Left lung (tissue), 10 donors: ENCODE data around the gene ZNF148. TPM values are rescaled to one million over a fixed set of nuclear protein-coding genes. Genes with fewer than 3 reads are reported as not detected.

ENCODE experiments used
- ATAC-seq: fragments of 200-7000 bp; cut with Tn5 transposase; one replicate; pipeline ENCODE4 v1.9.1; 2020; ENCODE audit warnings: moderate library complexity
- DNase-seq, 4 donors: peaks; one replicate each; pipeline ENCODE4 v3.0.0-alpha.2; 2013 to 2020
- H3K27ac ChIP-seq, 2 donors: fragments of 200-600 bp; sonication (generic) in 1 of 2; one replicate each; pipeline versions ENCODE4 v1.5.0 to v1.8.0; 2020 to 2021
- H3K27me3 ChIP-seq, 2 donors: fragments of 200-600 bp; sonication (generic) in 1 of 2; one replicate each; pipeline versions ENCODE4 v1.5.0 to v1.8.0; 2020 to 2021
- H3K36me3 ChIP-seq, 2 donors: fragments of 200-600 bp; sonication (generic) in 1 of 2; one replicate each; pipeline versions ENCODE4 v1.5.0 to v1.8.0; 2020 to 2021
- H3K4me1 ChIP-seq, 2 donors: fragments of 200-600 bp; one replicate each; pipeline ENCODE4 v1.8.0; 2021
- H3K4me3 ChIP-seq, 2 donors: fragments of 200-600 bp; sonication (generic) in 1 of 2; one replicate each; pipeline versions ENCODE4 v1.5.0 to v1.8.0; 2020 to 2021; ENCODE audit warnings: mild to moderate bottlenecking in 1 of 2
- H3K9me3 ChIP-seq, 2 donors: fragments of 200-600 bp; sonication (generic) in 1 of 2; one replicate each; pipeline versions ENCODE4 v1.5.0 to v1.8.0; 2020 to 2021
- intact Hi-C, 2 donors: fragments of 100-400 bp; cut with DNase I; formaldehyde crosslinking; loops; one replicate each; pipeline versions ENCODE4 v1.11.2 to v1.14.2; 2022
- polyA plus RNA-seq, 6 donors: library from polyadenylated mRNA; unstranded; fragments of 120-200 nt; gene quantifications; one replicate each; pipeline ENCODE4 v1.2.1, GENCODE V29; 2013; ENCODE audit not compliant: insufficient read length in 6 of 6
- total RNA-seq, 2 donors: library from RNA; stranded (reverse); fragmentation: NEBNext Ultra II Directional; extraction: Animal tissue kit (Norgen Biotek cat#: 25700); gene quantifications; one replicate each; pipeline ENCODE4 v1.2.1, GENCODE V29; 2021
- TF ChIP-seq, protein P1 (sequence below), 2 donors: fragments of 200-600 bp; sonication (generic) in 1 of 2; IDR thresholded peaks; one replicate each; pipeline versions ENCODE4 v1.5.0 to v1.8.0; 2021; ENCODE audit warnings: antibody characterized with exemption in 2 of 2
- donor health status: DM: no; HTN: yes; CAD: no.
- donor health status: DM: no; HTN: no; CAD: no.

Gene ZNF148
- total and polyA plus RNA-seq, 8 donors, result 35.2 to 44.9 (median 40.3) TPM

DNA sequence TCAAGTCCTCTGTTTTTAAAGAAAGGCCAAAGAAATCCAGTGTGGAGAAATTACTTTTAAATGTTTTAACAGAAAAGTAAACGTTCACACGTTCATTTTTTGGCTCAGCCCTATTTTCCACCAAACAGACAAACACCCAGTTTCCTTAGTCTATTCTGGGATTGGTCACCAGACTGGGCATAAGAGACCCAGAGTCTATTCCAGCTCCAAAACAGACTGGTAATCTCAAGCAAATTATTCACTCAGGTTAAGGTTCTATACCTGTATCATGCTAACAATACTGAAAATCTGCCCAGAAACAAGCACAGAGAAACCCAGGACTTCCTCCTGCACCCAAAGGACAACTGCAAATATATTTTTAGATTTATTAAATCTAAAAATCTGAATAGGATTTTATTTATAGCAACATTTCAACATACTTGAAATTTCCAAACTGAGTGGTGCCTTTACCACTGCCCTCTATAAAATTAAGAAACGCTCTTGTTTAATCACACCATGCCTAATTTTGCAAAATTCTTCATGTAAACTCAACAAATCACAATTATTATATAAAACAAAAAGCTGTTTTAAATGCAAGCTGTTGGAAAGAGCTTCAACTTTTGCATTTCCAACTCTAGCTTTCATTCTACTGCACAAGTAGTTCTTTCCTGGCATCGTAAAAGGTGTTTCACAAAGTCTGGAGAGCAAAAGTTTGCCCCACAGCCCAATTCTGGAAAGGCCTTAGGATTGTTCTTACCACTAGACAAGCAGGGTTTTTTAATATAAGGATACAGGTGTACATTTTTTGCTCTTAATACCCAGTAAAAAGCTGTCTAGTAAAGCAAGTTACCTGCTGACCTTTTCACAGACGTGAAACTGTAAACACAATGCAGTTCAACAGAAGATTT lies 18.7 kb downstream of the ZNF148 start:
- TF ChIP-seq, protein P1, sequence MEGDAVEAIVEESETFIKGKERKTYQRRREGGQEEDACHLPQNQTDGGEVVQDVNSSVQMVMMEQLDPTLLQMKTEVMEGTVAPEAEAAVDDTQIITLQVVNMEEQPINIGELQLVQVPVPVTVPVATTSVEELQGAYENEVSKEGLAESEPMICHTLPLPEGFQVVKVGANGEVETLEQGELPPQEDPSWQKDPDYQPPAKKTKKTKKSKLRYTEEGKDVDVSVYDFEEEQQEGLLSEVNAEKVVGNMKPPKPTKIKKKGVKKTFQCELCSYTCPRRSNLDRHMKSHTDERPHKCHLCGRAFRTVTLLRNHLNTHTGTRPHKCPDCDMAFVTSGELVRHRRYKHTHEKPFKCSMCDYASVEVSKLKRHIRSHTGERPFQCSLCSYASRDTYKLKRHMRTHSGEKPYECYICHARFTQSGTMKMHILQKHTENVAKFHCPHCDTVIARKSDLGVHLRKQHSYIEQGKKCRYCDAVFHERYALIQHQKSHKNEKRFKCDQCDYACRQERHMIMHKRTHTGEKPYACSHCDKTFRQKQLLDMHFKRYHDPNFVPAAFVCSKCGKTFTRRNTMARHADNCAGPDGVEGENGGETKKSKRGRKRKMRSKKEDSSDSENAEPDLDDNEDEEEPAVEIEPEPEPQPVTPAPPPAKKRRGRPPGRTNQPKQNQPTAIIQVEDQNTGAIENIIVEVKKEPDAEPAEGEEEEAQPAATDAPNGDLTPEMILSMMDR (IDR thresholded peaks at IDR 0.05), result no peak
- no peaks in the 10 kb centered on the region for H3K27me3 ChIP-seq
- H3K9me3 ChIP-seq, result no peaks in the 10 kb centered on the region
- DNase-seq (no peak), ATAC-seq (peak; percentile 38)
- peaks cover 14 to 39% of the 10 kb centered on the region in 2 donors for H3K4me1 ChIP-seq
- no peaks in the 10 kb centered on the region for H3K36me3 ChIP-seq
- intact Hi-C loops, result no loop called here
- peak overlapping the region in 1 of 2 donors; percentile 50 for H3K27ac ChIP-seq
- H3K4me3 ChIP-seq, result peak overlapping the region; percentile 47 to 49

DNA sequence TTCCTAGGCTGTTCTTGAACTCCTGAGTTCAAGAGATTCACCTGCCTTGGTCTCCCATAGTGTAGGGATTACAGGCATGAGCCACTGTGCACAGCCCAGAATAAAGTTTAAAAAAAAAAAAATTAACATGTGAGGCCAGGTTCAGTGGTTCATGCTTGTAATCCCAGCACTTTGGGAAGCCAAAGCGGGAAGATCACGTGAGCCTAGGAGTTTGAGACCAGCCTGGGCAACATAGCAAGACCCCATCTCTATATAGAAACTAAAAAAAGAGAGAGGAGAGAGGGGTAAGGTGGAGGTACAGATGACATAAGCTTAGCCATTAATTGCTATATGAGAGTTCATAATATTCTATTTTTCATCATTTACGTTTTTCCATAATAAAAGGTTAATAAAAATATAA lies 21.5 kb downstream of the ZNF148 start:
- H3K27ac ChIP-seq, result no peak overlapping the region
- intact Hi-C loops, result no loop called here

DNA sequence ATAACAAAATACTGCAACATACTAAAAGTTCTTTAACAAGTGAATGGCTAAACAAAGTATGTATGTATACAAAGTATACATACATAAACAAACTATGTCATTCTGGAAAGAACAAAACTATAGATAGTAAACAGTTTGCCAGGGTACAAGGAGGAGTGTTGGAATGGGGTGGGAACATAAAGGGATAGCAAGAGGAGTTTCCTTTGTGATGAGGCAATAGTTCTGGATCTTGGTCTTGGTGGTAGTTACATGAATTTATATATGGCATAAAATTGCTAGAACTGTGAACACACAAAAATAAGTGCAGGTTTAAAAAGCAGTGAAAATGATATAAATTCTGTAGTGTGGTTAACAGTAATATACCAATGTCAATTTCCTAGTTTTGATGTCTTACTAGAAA lies 22.0 kb downstream of the ZNF148 start:
- intact Hi-C loops, result no loop called here
- Histone ChIP-seq H3K4me3 (no peak overlapping the region), H3K27me3 (no peaks in the 10 kb centered on the region), H3K9me3 (no peaks in the 10 kb centered on the region), H3K36me3 (no peaks in the 10 kb centered on the region), H3K4me1 (peaks cover 14 to 46% of the 10 kb centered on the region in 2 donors), H3K27ac (no peak overlapping the region)
- no peak for DNase-seq
- no peak for ATAC-seq
- TF ChIP-seq, protein P1 (IDR thresholded peaks at IDR 0.05), result no peak

More for the DNA sequence above, 21.5 kb downstream of the ZNF148 start:
- ATAC-seq (no peak), DNase-seq (no peak)
- Histone ChIP-seq H3K27me3 (no peaks in the 10 kb centered on the region), H3K4me3 (no peak overlapping the region), H3K36me3 (no peaks in the 10 kb centered on the region), H3K4me1 (peaks cover 14 to 47% of the 10 kb centered on the region in 2 donors), H3K9me3 (no peaks in the 10 kb centered on the region)
- TF ChIP-seq, protein P1 (IDR thresholded peaks at IDR 0.05), result no peak

DNA sequence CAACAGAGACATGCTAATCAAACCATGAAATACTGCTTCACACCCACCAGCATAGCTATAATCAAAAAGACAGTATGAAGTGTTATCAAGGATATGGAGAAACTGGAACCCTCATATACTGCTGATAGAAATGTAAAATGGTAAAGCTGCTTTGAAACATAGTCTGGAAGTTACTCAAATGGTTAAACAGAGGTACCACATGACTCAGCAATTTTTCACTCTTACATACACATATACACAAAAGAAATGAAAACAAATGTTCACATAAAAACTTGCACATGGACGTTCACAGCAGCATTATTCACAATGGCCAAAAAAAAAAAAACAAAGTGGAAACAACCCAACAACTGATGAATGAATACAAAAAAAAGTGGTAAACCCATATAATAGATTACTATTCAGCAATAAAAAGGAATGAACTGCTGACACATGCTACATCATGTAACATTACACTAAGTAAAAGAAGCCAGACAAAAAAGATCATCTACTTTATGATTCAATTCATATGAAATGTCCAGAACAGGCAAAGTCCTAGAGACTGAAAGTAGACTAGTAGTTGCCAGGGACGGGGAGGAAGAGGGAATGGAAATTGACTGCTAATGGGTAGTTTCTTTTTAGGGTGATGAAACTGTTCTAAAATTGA lies 23.2 kb downstream of the ZNF148 start:
- Histone ChIP-seq H3K27ac (no peak overlapping the region), H3K9me3 (no peaks in the 10 kb centered on the region), H3K4me1 (peaks cover 9 to 34% of the 10 kb centered on the region in 2 donors), H3K4me3 (no peak overlapping the region), H3K36me3 (no peaks in the 10 kb centered on the region), H3K27me3 (no peaks in the 10 kb centered on the region)
- TF ChIP-seq, protein P1 (IDR thresholded peaks at IDR 0.05), result no peak
- DNase-seq, result no peak
- intact Hi-C loops, result no loop called here
- no peak for ATAC-seq

DNA sequence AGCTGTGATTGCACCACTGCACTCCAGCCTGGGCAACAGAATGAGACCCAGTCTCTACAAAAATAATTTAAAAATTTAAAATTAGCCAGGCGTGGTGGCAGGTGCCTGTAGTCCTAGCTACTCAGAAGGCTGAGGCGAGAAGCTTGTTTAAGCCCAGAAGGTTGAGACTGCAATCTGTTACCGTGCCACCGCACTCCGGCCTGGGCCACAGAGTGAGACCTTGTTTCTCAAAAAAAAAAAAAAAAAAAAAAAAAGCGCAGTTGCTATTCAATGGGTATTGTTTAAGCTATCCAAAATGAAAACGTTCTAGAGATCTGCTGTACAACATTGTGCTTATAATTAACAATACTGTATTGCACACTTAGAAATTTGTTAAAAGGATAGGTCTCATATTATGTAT lies 24.0 kb downstream of the ZNF148 start:
- Histone ChIP-seq H3K4me3 (no peak overlapping the region), H3K4me1 (peaks cover 2 to 27% of the 10 kb centered on the region in 2 donors), H3K27me3 (no peaks in the 10 kb centered on the region), H3K9me3 (no peaks in the 10 kb centered on the region), H3K27ac (no peak overlapping the region), H3K36me3 (no peaks in the 10 kb centered on the region)
- ATAC-seq (no peak), DNase-seq (no peak)
- TF ChIP-seq, protein P1 (IDR thresholded peaks at IDR 0.05), result no peak
- intact Hi-C loops, result no loop called here
